Ovary (tissue), 10 donors: Measurements from ENCODE around the gene LIMS1. TPM values are rescaled to one million over a fixed set of nuclear protein-coding genes. Genes with fewer than 3 reads are reported as not detected.

Experiments
- DNase-seq, 5 donors: peaks; one replicate each; pipeline ENCODE4 v3.0.0-alpha.2; 2019 to 2020
- H3K27ac ChIP-seq, 2 donors: fragments of 200-600 bp; one replicate each; pipeline versions ENCODE4 v1.5.1 to v1.8.0; 2019 to 2022
- H3K27me3 ChIP-seq: fragments of 200-600 bp; one replicate; pipeline ENCODE4 v1.8.0; 2022
- H3K36me3 ChIP-seq: fragments of 200-600 bp; sonication (generic); one replicate; pipeline ENCODE4 v1.5.1; 2019
- H3K4me1 ChIP-seq: one replicate; pipeline ENCODE4 v1.8.1; 2013; ENCODE audit warnings: mild to moderate bottlenecking, moderate library complexity; ENCODE audit not compliant: insufficient read depth
- H3K4me3 ChIP-seq: fragments of 200-600 bp; sonication (generic); one replicate; pipeline ENCODE4 v1.5.1; 2017
- H3K9me3 ChIP-seq, 2 donors: fragments of 200-600 bp in 1 of 2; sonication (generic) in 1 of 2; one replicate each; pipeline versions ENCODE4 v1.5.1 to v1.8.1; 2013 to 2019; ENCODE audit warnings: mild to moderate bottlenecking in 1 of 2, moderate library complexity in 1 of 2
- CTCF ChIP-seq, 3 donors: fragments of 450-650 bp in 2 of 3; fragments of 200-600 bp in 1 of 3; IDR thresholded peaks; one replicate each; pipeline versions ENCODE4 v1.5.1 to v1.8.0; 2016 to 2022; ENCODE audit warnings: antibody characterized with exemption in 3 of 3, mild to moderate bottlenecking in 1 of 3
- EP300 ChIP-seq: sonication (generic); formaldehyde crosslinking; IDR thresholded peaks from one replicate; pipeline ENCODE4 v1.6.1; 2017; ENCODE audit warnings: antibody characterized with exemption
- POLR2A ChIP-seq: fragments of 450-650 bp; IDR thresholded peaks from one replicate; pipeline ENCODE4 v1.6.1; 2017; ENCODE audit warnings: antibody characterized with exemption, mild to moderate bottlenecking, moderate library complexity
- WGBS, 3 donors: extraction: QIAGEN DNeasy Blood & Tissue Kit in 1 of 3; methylation state at CpG; one replicate each; pipeline versions ENCODE4 v1.1.5 to v1.1.7; 2013 to 2017; 5-methylcytosine and 5-hydroxymethylcytosine counted together
- intact Hi-C, 4 donors: fragments of 100-400 bp; cut with DNase I; formaldehyde crosslinking; loops; one replicate each; pipeline versions ENCODE4 v1.11.0 to v1.15.1; 2022 to 2023
- long read RNA-seq, 3 donors: library from polyadenylated mRNA in 2 of 3; unstranded in 2 of 3; transcript quantifications; one replicate each; pipeline ENCODE4 v2.0.0 and lab custom pipeline, GENCODE V29; 2021 to 2026
- polyA plus RNA-seq, 2 donors: library from polyadenylated mRNA; stranded (reverse); fragments of 200-250 nt in 1 of 2; fragments of 350-450 nt in 1 of 2; fragmentation: Illumina TruSeq in 1 of 2; extraction: RNeasy Lipid Tissue Mini Kit (QIAGEN cat#74804) in 1 of 2; gene quantifications; one replicate each; pipeline ENCODE4 v1.2.3, GENCODE V29; 2013 to 2014
- total RNA-seq, 7 donors: library from RNA; depleted of rRNA in 2 of 7; stranded (reverse); fragments of >200 nt in 2 of 7; fragmentation: NEBNext Ultra II Directional in 3 of 7; extraction: Animal tissue kit (Norgen Biotek cat#: 25700) in 3 of 7; gene quantifications; one replicate each; pipeline versions ENCODE4 v1.1.0 to v1.2.4, GENCODE V29; 2016 to 2023
- donor health status: DM: no; HTN: no; CAD: no; lungs with moderate emphysema.
- donor health status: DM: no; HTN: no; CAD: no.
- donor health status: Bipolar disorder and iron deficiency.
- donor health status: DM: yes; HTN: yes; CAD: no.
- donor health status: DM: no; HTN: no; CAD: no.
- donor health status: DM: yes; HTN: yes; CAD: no.

Gene LIMS1
- total RNA-seq (10 to 100 TPM; 36.2 to 91.1 (median 52.4) TPM), polyA plus RNA-seq (10 to 100 TPM; 38.8 to 39.8 TPM)
- long read RNA-seq, donor 1, full-length matches to known transcripts, result 104 of 124 reads
- long read RNA-seq, donor 1, partial matches to known transcripts, result 4 of 124 reads
- long read RNA-seq, donor 1, other reads (novel, unspliced or antisense), result 16 of 124 reads
- long read RNA-seq, donor 2, full-length matches to known transcripts, result 9 of 16 reads
- long read RNA-seq, donor 2, partial matches to known transcripts, result 7 of 16 reads
- long read RNA-seq, donor 2, other reads (novel, unspliced or antisense), result 0 of 16 reads
- long read RNA-seq, donor 3, full-length matches to known transcripts, result 38 of 60 reads
- long read RNA-seq, donor 3, partial matches to known transcripts, result 5 of 60 reads
- long read RNA-seq, donor 3, other reads (novel, unspliced or antisense), result 17 of 60 reads

DNA sequence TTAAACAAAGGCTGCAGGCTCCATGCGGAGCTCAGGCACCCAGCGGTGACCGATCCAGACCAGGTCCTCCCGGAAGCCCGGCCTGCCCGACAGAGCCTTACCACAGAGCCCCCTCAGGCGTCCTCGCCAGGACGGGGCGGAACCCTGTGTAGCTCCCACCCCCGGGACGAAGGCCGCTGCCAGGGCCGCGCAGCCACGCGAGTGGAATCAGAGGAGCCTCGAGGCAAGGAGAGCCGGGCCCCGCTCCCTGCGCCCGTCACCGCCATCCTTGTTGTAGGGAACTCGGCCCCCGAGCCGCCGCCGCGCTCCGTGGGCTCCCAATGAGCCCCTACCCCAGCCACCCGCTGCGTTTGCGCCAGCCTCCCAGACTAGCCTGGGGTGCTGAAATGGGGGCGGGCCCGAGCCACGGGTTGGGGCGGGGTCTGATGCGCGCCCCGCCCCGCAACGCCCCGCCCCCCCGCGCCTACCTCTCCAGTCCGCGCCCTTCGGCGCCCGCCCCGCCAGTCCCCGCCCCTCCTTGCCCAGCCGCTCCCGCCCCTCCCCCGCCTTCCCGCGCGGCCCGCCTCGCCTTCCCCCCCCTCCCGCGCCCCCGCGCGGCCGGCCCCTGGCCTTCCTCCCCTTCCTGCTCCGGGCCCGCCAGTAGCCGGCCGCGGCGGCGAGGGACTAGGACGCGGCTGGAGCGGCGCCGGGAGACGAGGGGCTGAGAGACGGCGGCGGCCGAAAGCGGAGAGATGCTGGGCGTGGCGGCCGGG lies at the start of gene LIMS1:
LIMS1 (plus strand) TSS at position 639 of the 752 bp plus-strand sequence; CDS start at position 732, 93 bp downstream.
- Histone ChIP-seq H3K9me3 (no peaks in the 10 kb centered on the region), H3K36me3 (no peaks in the 10 kb centered on the region), H3K27me3 (no peaks in the 10 kb centered on the region), H3K4me1 (no peaks in the 10 kb centered on the region), H3K4me3 (peak within 1 kb of the TSS; percentile 73), H3K27ac (peak within 1 kb of the TSS; percentile 76 to 93)
- DNase-seq, result peak; percentile 93 to 96 (median 93)
- TF ChIP-seq EP300 (no peak), POLR2A (peak; percentile 82), CTCF (IDR thresholded peaks at IDR 0.05) (peak in 1 of 3 donors; percentile 9)
- intact Hi-C loops, result loop anchor here in 1 of 4 donors (10.0 kb wide), 1 partner anchor 51 kb away; no protein-coding TSS in a partner anchor
- 0 to 1% (median 1%) methylated on average over 19 to 86 of the region's 87 CpGs for WGBS, 3 donors

DNA sequence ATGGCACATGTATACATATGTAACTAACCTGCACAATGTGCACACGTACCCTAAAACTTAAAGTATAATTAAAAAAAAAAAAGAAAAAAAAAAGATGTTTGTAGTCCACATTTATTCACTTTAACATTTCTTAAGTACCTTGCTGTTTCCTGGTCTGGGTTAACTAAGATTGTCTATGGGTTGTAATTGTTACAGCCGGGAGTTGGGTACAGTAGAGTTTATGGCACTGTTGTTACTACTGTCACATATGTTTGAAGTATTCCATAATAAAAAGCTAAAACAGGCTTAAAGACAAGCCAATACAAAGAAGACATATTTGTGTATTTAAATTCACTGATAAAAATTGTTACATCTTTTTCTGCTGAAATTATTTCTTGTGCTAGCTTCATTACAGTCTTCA lies 49.0 kb upstream of the LIMS1 start:
- 93 to 95% (median 94%) methylated on average over 2 of the region's 2 CpGs for WGBS, 3 donors
- intact Hi-C loops, result no loop called here
- H3K27ac ChIP-seq, result no peak overlapping the region
- H3K4me3 ChIP-seq, result no peak overlapping the region
- no peaks in the 10 kb centered on the region for H3K4me1 ChIP-seq
- H3K36me3 ChIP-seq, result no peaks in the 10 kb centered on the region
- TF ChIP-seq EP300 (no peak), CTCF (IDR thresholded peaks at IDR 0.05) (no peak), POLR2A (no peak)
- no peaks in the 10 kb centered on the region for H3K9me3 ChIP-seq
- no peak for DNase-seq
- no peaks in the 10 kb centered on the region for H3K27me3 ChIP-seq

DNA sequence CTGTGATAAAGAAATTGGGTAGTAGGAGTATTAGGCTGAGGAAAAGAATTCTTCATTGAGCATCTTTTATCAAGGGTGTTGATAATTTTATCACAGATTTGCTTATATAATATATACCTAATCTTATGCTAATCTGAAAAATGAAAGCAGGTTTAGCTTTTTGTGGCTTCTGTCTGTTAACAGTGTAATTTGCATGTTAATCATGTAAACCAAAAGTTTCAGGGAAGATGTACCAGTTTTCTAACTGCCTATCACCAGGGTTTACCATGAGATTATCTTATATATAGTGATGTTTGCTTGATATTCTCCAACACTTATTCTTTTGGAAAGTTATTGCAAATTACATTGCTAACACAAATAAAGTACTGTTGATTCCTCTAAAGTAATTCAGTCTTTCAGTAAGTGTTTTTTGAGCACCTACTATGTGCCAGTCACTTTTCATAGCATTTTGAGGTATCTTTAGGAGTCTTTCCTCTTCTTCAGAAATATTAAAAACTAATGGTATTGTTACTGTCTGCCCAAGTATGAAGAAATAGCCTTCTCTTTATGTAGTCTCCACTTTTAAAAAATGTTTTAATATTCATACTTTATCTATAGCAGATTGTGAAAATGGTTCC lies 43.7 kb upstream of the LIMS1 start:
- intact Hi-C loops, result no loop called here
- Histone ChIP-seq H3K27ac (no peak overlapping the region), H3K4me1 (no peaks in the 10 kb centered on the region), H3K4me3 (no peak overlapping the region), H3K9me3 (no peaks in the 10 kb centered on the region), H3K27me3 (no peaks in the 10 kb centered on the region), H3K36me3 (no peaks in the 10 kb centered on the region)
- no peak for DNase-seq
- TF ChIP-seq POLR2A, result no peak
- no peak for TF ChIP-seq CTCF (IDR thresholded peaks at IDR 0.05)
- no peak for TF ChIP-seq EP300

- intact Hi-C loops, result no loop called here
- Histone ChIP-seq H3K4me1 (no peaks in the 10 kb centered on the region), H3K27ac (no peak overlapping the region), H3K9me3 (no peaks in the 10 kb centered on the region), H3K4me3 (no peak overlapping the region), H3K36me3 (no peaks in the 10 kb centered on the region), H3K27me3 (no peaks in the 10 kb centered on the region)
- no peak for TF ChIP-seq EP300
- no peak for DNase-seq
These were observed 42.4 kb upstream of the LIMS1 start for GRCh38 chr2:108491848-108492247.
